ELF-1 (cell line): ENCODE measurements around the gene AOX1.
"Not testable (repeated sequence)": the region's sequence is repeated elsewhere in the genome, so short reads cannot be mapped to it uniquely, and the experiment has no call there.

Source experiments
- DNase-seq: peaks from one replicate; pipeline ENCODE4 v3.0.0-alpha.2; 2016; ENCODE audit warnings: low read depth, low spot score

The AOX1 gene

GRCh38 chr2:200665626-200666453, 80.0 kb downstream of the AOX1 start:
- no peak for DNase-seq

- no peak for DNase-seq
Measured at GRCh38 chr2:200667413-200667812, 81.6 kb downstream of the AOX1 start.

GRCh38 chr2:200668478-200668877, 82.7 kb downstream of the AOX1 start:
- DNase-seq: no peak

- no peak for DNase-seq
Measured at GRCh38 chr2:200669308-200669707, 83.5 kb downstream of the AOX1 start.

- no peak for DNase-seq
Measured at GRCh38 chr2:200670313-200670712, 84.5 kb downstream of the AOX1 start.

GRCh38 chr2:200670751-200671150, 84.9 kb downstream of the AOX1 start:
- DNase-seq: no peak

- no peak for DNase-seq
Measured at GRCh38 chr2:200673191-200673590, 87.4 kb downstream of the AOX1 start.

- DNase-seq: no peak
Measured at GRCh38 chr2:200674837-200675236, 89.0 kb downstream of the AOX1 start.

GRCh38 chr2:200677171-200677570, 91.4 kb downstream of the AOX1 start:
- DNase-seq: no peak

GRCh38 chr2:200677721-200678532, 92.1 kb downstream of the AOX1 start:
- DNase-seq: no peak

- no peak for DNase-seq
Measured at GRCh38 chr2:200679127-200679526, 93.3 kb downstream of the AOX1 start.

- DNase-seq: peak; percentile 16
Measured at GRCh38 chr2:200679535-200679934, 93.7 kb downstream of the AOX1 start.

GRCh38 chr2:200681697-200682096, 95.9 kb downstream of the AOX1 start:
- DNase-seq: no peak

GRCh38 chr2:200682407-200682806, 96.6 kb downstream of the AOX1 start:
- not testable (repeated sequence) for DNase-seq

- no peak for DNase-seq
Measured at GRCh38 chr2:200687922-200688920, 102.4 kb downstream of the AOX1 start.

- no peak for DNase-seq
Measured at GRCh38 chr2:200689115-200689514, 103.3 kb downstream of the AOX1 start.

GRCh38 chr2:200693836-200694470, 108.1 kb downstream of the AOX1 start:
- DNase-seq: no peak

- no peak for DNase-seq
Measured at GRCh38 chr2:200695191-200695590, 109.4 kb downstream of the AOX1 start.

- no peak for DNase-seq
Measured at GRCh38 chr2:200695601-200696000, 109.8 kb downstream of the AOX1 start.

GRCh38 chr2:200698217-200698616, 112.4 kb downstream of the AOX1 start:
- no peak for DNase-seq

GRCh38 chr2:200699310-200699709, 113.5 kb downstream of the AOX1 start:
- DNase-seq: no peak
